ENCODE results near the gene NKX2-4.

NKX2-4 gene

GRCh38 chr20:21357844-21358243, 39.5 kb downstream of the NKX2-4 start:
- DNase-seq, result no peak

GRCh38 chr20:21356386-21356785, 40.9 kb downstream of the NKX2-4 start:
- DNase-seq, result no peak

- no peak for DNase-seq
Observed at GRCh38 chr20:21355981-21356380, 41.3 kb downstream of the NKX2-4 start.

GRCh38 chr20:21353236-21353635, 44.1 kb downstream of the NKX2-4 start:
- no peak for DNase-seq

- no peak for DNase-seq
Observed at GRCh38 chr20:21352703-21353102, 44.6 kb downstream of the NKX2-4 start.
